Glomerular endothelial cell (primary cell): ENCODE measurements around the gene NECTIN2. TPM values are rescaled to one million over a fixed set of nuclear protein-coding genes. Genes with fewer than 3 reads are reported as not detected.
"Not testable (repeated sequence)": the region's sequence is repeated elsewhere in the genome, so short reads cannot be mapped to it uniquely, and the experiment has no call there.

ENCODE experiments used
- DNase-seq: peaks from one replicate; pipeline ENCODE4 v3.0.0-alpha.2; 2011; ENCODE audit warnings: low read depth, low spot score; ENCODE audit errors: extremely low read depth
- total RNA-seq: library from RNA; depleted of rRNA; stranded (reverse); fragments of >200 nt; gene quantifications from 2 replicates; pipeline ENCODE4 v1.2.3, GENCODE V29; 2015

NECTIN2 gene
- total RNA-seq, 1 donor from 2014 or later: 342 TPM

GRCh38 chr19:44904426-44904994 lies 58.4 kb downstream of the NECTIN2 start:
- DNase-seq: no peak

- no peak for DNase-seq
These were observed 59.5 kb downstream of the NECTIN2 start, which contains the start of gene APOE for GRCh38 chr19:44905437-44906160. TSS of gene APOE (plus strand) at chr19:44905796. CDS start at chr19:44906625, 829 bp downstream.

GRCh38 chr19:44907613-44908012 lies 61.5 kb downstream of the NECTIN2 start:
- no peak for DNase-seq

- no peak for DNase-seq
These were observed 62.2 kb downstream of the NECTIN2 start for GRCh38 chr19:44908074-44908835.

DNA sequence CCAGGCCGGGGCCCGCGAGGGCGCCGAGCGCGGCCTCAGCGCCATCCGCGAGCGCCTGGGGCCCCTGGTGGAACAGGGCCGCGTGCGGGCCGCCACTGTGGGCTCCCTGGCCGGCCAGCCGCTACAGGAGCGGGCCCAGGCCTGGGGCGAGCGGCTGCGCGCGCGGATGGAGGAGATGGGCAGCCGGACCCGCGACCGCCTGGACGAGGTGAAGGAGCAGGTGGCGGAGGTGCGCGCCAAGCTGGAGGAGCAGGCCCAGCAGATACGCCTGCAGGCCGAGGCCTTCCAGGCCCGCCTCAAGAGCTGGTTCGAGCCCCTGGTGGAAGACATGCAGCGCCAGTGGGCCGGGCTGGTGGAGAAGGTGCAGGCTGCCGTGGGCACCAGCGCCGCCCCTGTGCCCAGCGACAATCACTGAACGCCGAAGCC lies 62.8 kb downstream of the NECTIN2 start:
- DNase-seq: no peak

DNA sequence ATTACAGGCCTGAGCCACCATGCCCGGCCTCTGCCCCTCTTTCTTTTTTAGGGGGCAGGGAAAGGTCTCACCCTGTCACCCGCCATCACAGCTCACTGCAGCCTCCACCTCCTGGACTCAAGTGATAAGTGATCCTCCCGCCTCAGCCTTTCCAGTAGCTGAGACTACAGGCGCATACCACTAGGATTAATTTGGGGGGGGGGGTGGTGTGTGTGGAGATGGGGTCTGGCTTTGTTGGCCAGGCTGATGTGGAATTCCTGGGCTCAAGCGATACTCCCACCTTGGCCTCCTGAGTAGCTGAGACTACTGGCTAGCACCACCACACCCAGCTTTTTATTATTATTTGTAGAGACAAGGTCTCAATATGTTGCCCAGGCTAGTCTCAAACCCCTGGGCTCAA lies 63.7 kb downstream of the NECTIN2 start:
- no peak for DNase-seq

GRCh38 chr19:44911896-44912295 lies 65.8 kb downstream of the NECTIN2 start:
- not testable (repeated sequence) for DNase-seq

- no peak for DNase-seq
These were observed 66.8 kb downstream of the NECTIN2 start for GRCh38 chr19:44912854-44913253.

DNA sequence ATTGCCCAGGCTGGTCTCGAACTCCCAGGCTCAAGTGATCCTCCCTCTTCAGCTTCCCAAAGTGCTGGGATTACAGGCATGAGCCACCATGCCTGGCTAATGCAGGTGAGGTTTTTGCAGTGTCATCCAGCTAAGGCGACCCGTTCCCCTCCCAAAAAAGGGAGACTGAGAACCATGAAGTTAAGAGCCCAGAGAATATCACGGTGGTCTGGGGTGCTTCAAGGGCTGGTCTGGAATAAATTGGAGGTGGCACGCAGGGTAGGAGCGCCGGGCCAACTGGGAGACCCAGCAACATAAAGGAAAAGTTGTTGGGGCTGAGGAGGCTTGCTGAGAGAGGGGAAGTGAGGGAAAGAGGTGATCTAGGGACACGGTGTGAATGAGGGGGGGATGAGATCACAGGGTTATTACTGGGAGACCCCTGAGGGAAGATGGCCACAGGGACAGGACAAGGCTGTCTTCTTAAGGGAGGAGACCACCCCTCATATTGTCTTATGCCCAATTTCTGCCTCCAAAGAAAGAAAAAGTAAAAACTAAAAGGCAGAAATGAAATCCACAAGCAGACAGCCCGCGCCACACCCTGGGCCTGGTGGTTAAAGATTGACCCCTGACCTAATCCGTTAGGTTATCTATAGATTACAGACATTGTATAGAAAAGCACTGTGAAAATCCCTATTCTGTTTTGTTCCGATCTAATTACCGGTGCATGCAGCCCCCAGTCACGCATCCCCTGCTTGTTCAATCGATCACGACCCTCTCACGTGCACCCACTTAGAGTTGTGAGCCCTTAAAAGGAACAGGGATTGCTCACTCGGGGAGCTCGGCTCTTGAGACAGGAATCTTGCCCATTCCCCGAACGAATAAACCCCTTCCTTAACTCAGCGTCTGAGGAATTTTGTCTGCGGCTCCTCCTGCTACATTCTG lies 67.7 kb downstream of the NECTIN2 start:
- DNase-seq: not testable (repeated sequence)

DNA sequence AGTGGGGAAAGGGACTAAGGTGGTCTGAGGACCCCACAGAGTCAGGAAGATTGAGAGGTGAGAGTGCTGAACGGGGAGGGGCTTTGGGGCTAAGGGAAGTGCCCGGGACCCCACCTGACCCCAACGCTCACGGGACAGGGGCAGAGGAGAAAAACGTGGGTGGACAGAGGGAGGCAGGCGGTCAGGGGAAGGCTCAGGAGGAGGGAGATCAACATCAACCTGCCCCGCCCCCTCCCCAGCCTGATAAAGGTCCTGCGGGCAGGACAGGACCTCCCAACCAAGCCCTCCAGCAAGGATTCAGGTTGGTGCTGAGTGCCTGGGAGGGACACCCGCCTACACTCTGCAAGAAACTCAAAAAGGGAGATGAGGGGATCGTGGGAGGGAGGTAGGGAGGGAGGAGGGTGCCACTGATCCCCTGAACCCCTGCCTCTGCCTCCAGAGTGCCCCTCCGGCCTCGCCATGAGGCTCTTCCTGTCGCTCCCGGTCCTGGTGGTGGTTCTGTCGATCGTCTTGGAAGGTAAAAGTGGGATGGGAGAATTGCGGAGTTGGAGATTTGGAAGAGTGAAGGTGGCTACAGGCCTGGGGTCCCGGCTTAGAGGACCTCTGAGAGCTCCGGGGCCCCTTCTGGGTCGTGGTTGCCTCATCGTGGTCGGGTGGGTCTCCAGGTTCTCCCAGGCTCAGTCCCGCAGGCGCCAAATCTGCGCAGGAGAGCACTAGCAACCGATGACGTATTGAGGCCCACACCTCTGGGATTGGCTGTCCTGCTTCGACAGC lies 68.5 kb downstream of the NECTIN2 start, which contains the start of gene APOC1:
APOC1 (plus strand) TSS at position 176 of the 774 bp plus-strand sequence; CDS start at position 460, 284 bp downstream.
- peak; percentile 48 for DNase-seq

GRCh38 chr19:44924243-44924725 lies 78.2 kb downstream of the NECTIN2 start:
- DNase-seq: no peak

DNA sequence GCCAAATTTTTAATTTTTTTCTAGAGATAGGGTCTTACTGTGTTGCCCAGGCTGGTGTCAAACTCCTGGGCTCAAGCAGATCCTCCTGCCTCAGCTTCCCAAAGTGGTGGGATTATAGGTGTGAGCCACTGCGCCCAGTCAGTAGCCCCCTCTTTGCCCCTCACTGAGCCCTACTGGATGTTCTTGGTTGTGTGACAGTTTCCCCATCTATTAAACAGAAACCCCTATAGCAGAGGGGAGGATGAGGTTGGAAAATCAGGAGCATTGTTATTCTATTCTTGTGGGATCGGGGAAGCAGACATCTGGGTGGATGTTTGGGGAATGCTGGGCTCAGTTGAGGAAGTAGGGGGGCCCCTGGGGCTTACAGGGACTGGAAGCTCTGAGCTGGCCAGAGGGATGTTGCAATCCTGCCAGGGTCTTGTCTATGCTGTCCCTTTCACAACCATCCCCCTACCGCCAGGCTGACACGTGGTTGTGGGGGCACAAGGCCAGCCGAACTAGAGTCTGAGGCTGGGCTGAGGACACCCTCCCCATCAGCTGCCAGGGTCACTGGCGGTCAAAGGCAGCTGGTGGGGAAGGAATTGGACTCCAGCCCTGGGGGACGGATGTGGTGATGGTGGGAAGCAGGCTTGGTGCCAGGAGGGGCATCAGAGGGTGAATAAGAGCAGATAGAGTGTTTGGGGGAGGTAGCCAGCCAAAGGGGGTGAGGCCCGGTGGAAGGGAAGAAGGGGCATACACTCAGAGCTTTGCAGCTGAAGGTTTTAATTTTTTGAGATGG lies 79.2 kb downstream of the NECTIN2 start:
- no peak for DNase-seq

GRCh38 chr19:44926245-44927077 lies 80.4 kb downstream of the NECTIN2 start:
- not testable (repeated sequence) for DNase-seq

- no peak for DNase-seq
These were observed 81.6 kb downstream of the NECTIN2 start for GRCh38 chr19:44927746-44928145.

DNA sequence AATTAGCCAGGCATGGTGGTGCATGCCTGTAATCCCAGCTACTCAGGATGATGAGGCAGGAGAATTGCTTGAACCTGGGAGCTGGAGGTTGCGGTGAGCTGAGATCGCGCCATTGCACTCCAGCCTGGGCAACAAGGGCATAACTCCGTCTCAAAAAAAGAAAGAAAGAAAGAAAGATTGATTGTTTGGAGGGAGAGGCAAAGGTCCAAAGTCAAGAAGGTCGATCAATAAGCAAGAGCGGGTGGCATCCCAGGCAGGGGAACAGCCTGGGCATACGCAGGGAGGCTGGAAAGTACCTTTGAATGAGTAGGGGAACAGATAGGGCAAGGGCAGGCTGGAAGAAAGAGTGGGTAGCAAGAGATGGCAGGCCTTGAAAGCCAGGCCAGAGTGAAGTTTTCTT lies 84.0 kb downstream of the NECTIN2 start:
- DNase-seq: no peak

DNA sequence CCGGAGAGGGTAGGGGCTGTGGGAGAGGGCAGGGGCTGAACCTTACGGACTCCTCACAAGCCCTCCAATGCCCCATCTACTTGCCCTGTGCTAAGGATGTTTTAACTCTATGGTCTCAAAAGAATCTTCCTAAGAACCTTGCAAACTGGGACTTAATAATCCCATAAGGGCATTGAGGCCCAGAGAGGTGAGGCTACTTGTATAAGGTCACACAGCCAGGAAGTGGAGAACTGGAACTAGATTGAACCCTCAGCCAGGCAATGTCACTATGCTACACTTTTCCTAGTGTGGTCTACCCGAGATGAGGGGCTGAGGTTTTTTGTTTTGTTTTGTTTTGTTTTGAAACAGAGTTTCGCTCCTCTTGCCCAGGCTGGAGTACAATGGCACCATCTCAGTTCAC lies 85.4 kb downstream of the NECTIN2 start:
- no peak for DNase-seq
